HG02973 (cell line): ENCODE measurements around the gene P2RX5.
A peak's percentile ranks its signal among the peaks of the same experiment; 100 is the strongest.

Experiments used
- ATAC-seq: cut with Tn5 transposase; IDR thresholded peaks from one replicate; pipeline ENCODE4 v1.9.1; 2021; ENCODE audit warnings: moderate library complexity; ENCODE audit not compliant: unreplicated experiment

P2RX5 gene

GRCh38 chr17:3681565-3681964 is 14.4 kb downstream of the P2RX5 start:
- ATAC-seq = no peak

GRCh38 chr17:3681057-3681456 is 14.9 kb downstream of the P2RX5 start:
- no peak for ATAC-seq

- no peak for ATAC-seq
Observed at GRCh38 chr17:3679531-3680126, 16.3 kb downstream of the P2RX5 start.

GRCh38 chr17:3678821-3679530 is 17.0 kb downstream of the P2RX5 start:
- no peak for ATAC-seq

GRCh38 chr17:3678095-3678820 is 17.7 kb downstream of the P2RX5 start:
- no peak for ATAC-seq

GRCh38 chr17:3675886-3676285 is 20.1 kb downstream of the P2RX5 start:
- no peak for ATAC-seq

GRCh38 chr17:3672571-3672970 is 23.4 kb downstream of the P2RX5 start:
- ATAC-seq = no peak

GRCh38 chr17:3669548-3669947 is 26.4 kb downstream of the P2RX5 start:
- no peak for ATAC-seq

- ATAC-seq = peak; percentile 3
Observed at GRCh38 chr17:3669085-3669347, 26.9 kb downstream of the P2RX5 start.

- peak; percentile 81 for ATAC-seq
Observed at GRCh38 chr17:3668279-3669084, 27.5 kb downstream of the P2RX5 start, which contains the start of the genes EMC6 and TAX1BP3. TSS of gene EMC6 (plus strand) at chr17:3668812. CDS start at chr17:3669147, 335 bp downstream. TSS of gene TAX1BP3 (minus strand) at chr17:3668578. CDS start at chr17:3668526, 52 bp downstream.

- peak; percentile 9 for ATAC-seq
Observed at GRCh38 chr17:3667366-3668278, 28.3 kb downstream of the P2RX5 start.

GRCh38 chr17:3666516-3666915 is 29.4 kb downstream of the P2RX5 start:
- ATAC-seq = no peak

GRCh38 chr17:3665834-3666233 is 30.1 kb downstream of the P2RX5 start:
- no peak for ATAC-seq

GRCh38 chr17:3663102-3664011 is 32.6 kb downstream of the P2RX5 start:
- ATAC-seq = no peak

- ATAC-seq = no peak
Observed at GRCh38 chr17:3660311-3660891, 35.6 kb downstream of the P2RX5 start.

GRCh38 chr17:3659541-3660111 is 36.3 kb downstream of the P2RX5 start:
- ATAC-seq = no peak

- no peak for ATAC-seq
Observed at GRCh38 chr17:3658784-3659449, 37.0 kb downstream of the P2RX5 start.
